OCI-LY3 (cell line): ENCODE measurements around the gene CFAP99.

Experiments
- H2AFZ ChIP-seq: fragments of 200-600, 300-600 bp; shearing (Covaris generic); 2 replicates; pipeline ENCODE4 v1.6.0; 2014; ENCODE audit warnings: antibody characterized with exemption, low read depth, low read length
- H3K27ac ChIP-seq: fragments of 200-600, 300-600 bp; sonication (generic); 2 replicates; pipeline ENCODE4 v1.5.1; 2014; ENCODE audit warnings: mild to moderate bottlenecking, low read length, moderate library complexity, mixed read lengths
- H3K27me3 ChIP-seq: fragments of 200-600, 300-600 bp; sonication (generic); 2 replicates; pipeline ENCODE4 v1.6.1; 2014; ENCODE audit warnings: low read depth, low read length, mixed read lengths
- H3K36me3 ChIP-seq: fragments of 200-600, 300-600 bp; sonication (generic); replicated peaks from 2 replicates; pipeline ENCODE3; 2014; ENCODE audit warnings: low read depth, low read length, mixed read lengths
- H3K4me1 ChIP-seq: fragments of 300-600, 200-600 bp; sonication (generic); 2 replicates; pipeline ENCODE4 v1.6.1; 2014; ENCODE audit warnings: low read length, mixed read lengths
- H3K4me2 ChIP-seq: fragments of 200-600, 300-600 bp; sonication (generic); 2 replicates; pipeline ENCODE4 v1.6.1; 2014; ENCODE audit warnings: low read length, mixed read lengths
- H3K4me3 ChIP-seq: fragments of 300-600, 200-600 bp; sonication (generic); 2 replicates; pipeline ENCODE4 v1.5.1; 2014; ENCODE audit warnings: antibody characterized with exemption, mild to moderate bottlenecking, low read length, moderate library complexity
- H3K79me2 ChIP-seq: fragments of 300-600, 200-600 bp; shearing (Covaris generic); 2 replicates; pipeline ENCODE4 v1.6.1; 2014; ENCODE audit warnings: mild to moderate bottlenecking, low read length, mixed read lengths
- H3K9ac ChIP-seq: fragments of 300-600, 200-600 bp; shearing (Covaris generic); 2 replicates; pipeline ENCODE4 v1.6.0; 2014; ENCODE audit warnings: mild to moderate bottlenecking, low read length, moderate library complexity
- H3K9me3 ChIP-seq: fragments of 200-600, 300-600 bp; shearing (Covaris generic); 2 replicates; pipeline ENCODE4 v1.6.1; 2014; ENCODE audit warnings: low read length, mixed read lengths; ENCODE audit not compliant: insufficient read depth
- H4K20me1 ChIP-seq: fragments of 200-600, 300-600 bp; sonication (generic); 2 replicates; pipeline ENCODE4 v1.6.1; 2016; ENCODE audit warnings: low read length, mixed read lengths; ENCODE audit not compliant: insufficient read depth
- CTCF ChIP-seq: fragments of 200-600, 300-600 bp; sonication (generic); IDR thresholded peaks from 2 replicates; pipeline ENCODE4 v1.5.1; 2014; ENCODE audit warnings: antibody characterized with exemption, low read length, low read depth
- EZH2phosphoT487 ChIP-seq: fragments of 200-600 bp; shearing (Covaris generic); IDR thresholded peaks from 2 replicates; pipeline ENCODE4 v1.6.1; 2018; ENCODE audit warnings: antibody characterized with exemption, mixed run types, low read depth

The CFAP99 gene

GRCh38 chr4:2418650-2419571, at the start of gene CFAP99:
TSS of gene CFAP99 (plus strand) at chr4:2418955.
- peak within 1 kb of the TSS; percentile 92 for H3K4me2 ChIP-seq
- no peaks in the 10 kb centered on the region for H4K20me1 ChIP-seq
- peaks cover 18% of the 10 kb centered on the region for H3K27me3 ChIP-seq
- H3K4me3 ChIP-seq = peak within 1 kb of the TSS; percentile 88
- peaks cover 24% of the 10 kb centered on the region for H3K4me1 ChIP-seq
- TF ChIP-seq EZH2phosphoT487 (no peak), CTCF (peak; percentile 11)
- H3K9me3 ChIP-seq = no peaks in the 10 kb centered on the region
- H3K36me3 ChIP-seq = no peaks in the 10 kb centered on the region
- no peaks in the 10 kb centered on the region for H3K79me2 ChIP-seq
- peak within 1 kb of the TSS; percentile 31; the same call in 1 of the 2 replicates for H2AFZ ChIP-seq
- H3K27ac ChIP-seq = no peak within 1 kb of the TSS
- H3K9ac ChIP-seq = peak within 1 kb of the TSS; percentile 51

GRCh38 chr4:2370597-2371320, 48.0 kb upstream of the CFAP99 start:
- H3K4me1 ChIP-seq = no peaks in the 10 kb centered on the region
- H3K27me3 ChIP-seq = 0 out of 2 replicates have a peak, but pooled peaks cover 3% of the 10 kb centered on the region
- H3K9ac ChIP-seq = no peak overlapping the region
- no peaks in the 10 kb centered on the region for H3K79me2 ChIP-seq
- H3K27ac ChIP-seq = no peak overlapping the region
- no peak overlapping the region for H2AFZ ChIP-seq
- no peak for TF ChIP-seq EZH2phosphoT487
- no peaks in the 10 kb centered on the region for H3K36me3 ChIP-seq
- no peak overlapping the region for H3K4me2 ChIP-seq
- H4K20me1 ChIP-seq = no peaks in the 10 kb centered on the region
- no peak overlapping the region for H3K4me3 ChIP-seq
- H3K9me3 ChIP-seq = no peaks in the 10 kb centered on the region

- no peak overlapping the region for H3K9ac ChIP-seq
- no peak overlapping the region for H3K4me3 ChIP-seq
- H3K27ac ChIP-seq = no peak overlapping the region
- no peaks in the 10 kb centered on the region for H4K20me1 ChIP-seq
- H3K79me2 ChIP-seq = no peaks in the 10 kb centered on the region
- H3K27me3 ChIP-seq = no peaks in the 10 kb centered on the region
- H2AFZ ChIP-seq = no peak overlapping the region
- no peak overlapping the region for H3K4me2 ChIP-seq
- H3K9me3 ChIP-seq = no peaks in the 10 kb centered on the region
- no peaks in the 10 kb centered on the region for H3K36me3 ChIP-seq
- TF ChIP-seq EZH2phosphoT487 = no peak
- no peak for TF ChIP-seq CTCF
- H3K4me1 ChIP-seq = no peaks in the 10 kb centered on the region
These were observed 46.8 kb upstream of the CFAP99 start for GRCh38 chr4:2371765-2372487.

GRCh38 chr4:2372488-2373030, 46.2 kb upstream of the CFAP99 start:
- H3K36me3 ChIP-seq = no peaks in the 10 kb centered on the region
- no peaks in the 10 kb centered on the region for H3K4me1 ChIP-seq
- H4K20me1 ChIP-seq = no peaks in the 10 kb centered on the region
- no peak overlapping the region for H3K4me3 ChIP-seq
- no peak overlapping the region for H2AFZ ChIP-seq
- H3K27ac ChIP-seq = no peak overlapping the region
- H3K9ac ChIP-seq = no peak overlapping the region
- no peaks in the 10 kb centered on the region for H3K27me3 ChIP-seq
- H3K79me2 ChIP-seq = no peaks in the 10 kb centered on the region
- no peaks in the 10 kb centered on the region for H3K9me3 ChIP-seq
- TF ChIP-seq CTCF = no peak
- no peak for TF ChIP-seq EZH2phosphoT487
- H3K4me2 ChIP-seq = no peak overlapping the region
